Head of caudate nucleus (tissue), 42 donors: Measurements from ENCODE around the gene TOE1.
"Not testable (repeated sequence)": the region's sequence is repeated elsewhere in the genome, so short reads cannot be mapped to it uniquely, and the experiment has no call there.

Source experiments
- DNase-seq, 42 donors: peaks; one replicate each; pipeline versions ENCODE4 v3.0.0 to v3.0.0-alpha.2; 2020 to 2021; ENCODE audit warnings: mixed read lengths in 7 of 42
- intact Hi-C: fragments of 100-400 bp; cut with DNase I; formaldehyde crosslinking; loops from one replicate; pipeline ENCODE4 v1.15.0; 2022

The TOE1 gene

GRCh38 chr1:45381243-45381642, 41.3 kb downstream of the TOE1 start:
- intact Hi-C loops: no loop called here
- DNase-seq: no peak

- intact Hi-C loops: no loop called here
- no peak for DNase-seq
Measured at GRCh38 chr1:45383191-45383590, 43.2 kb downstream of the TOE1 start.

GRCh38 chr1:45384213-45384612, 44.2 kb downstream of the TOE1 start:
- intact Hi-C loops, DNase-seq: not testable (repeated sequence)

- intact Hi-C loops: no loop called here
- no peak for DNase-seq
Measured at GRCh38 chr1:45385302-45385701, 45.3 kb downstream of the TOE1 start.

GRCh38 chr1:45386219-45386618, 46.2 kb downstream of the TOE1 start:
- no peak for DNase-seq
- intact Hi-C loops: no loop called here
